HEK293 (cell line): ENCODE data around the gene MOSPD3.

ENCODE experiments used
- CTCF ChIA-PET: fragments of 350-600 bp; formaldehyde crosslinking; extraction: SDS; loops from one replicate; lab custom pipeline; 2021; ENCODE audit warnings: antibody characterized with exemption; lab: Yijun Ruan, JAX
- POLR2A ChIA-PET: fragments of 300-600 bp; formaldehyde crosslinking; extraction: SDS; loops from one replicate; lab custom pipeline; 2020; ENCODE audit warnings: antibody characterized with exemption, inconsistent platforms; lab: Yijun Ruan, JAX
- H3K27ac ChIP-seq: fragments of 200-500 bp; sonication (Bioruptor generic); 2 replicates; pipeline ENCODE4 v1.5.1; 2014; ENCODE audit warnings: low read depth, low read length, control low read depth, inconsistent platforms; ENCODE audit errors: extremely low read depth
- H3K36me3 ChIP-seq, 2 experiments: fragments of 200-500 bp in 1 of 2; sonication (Bioruptor generic) in 1 of 2; 1 replicate in 1 of 2; 2 replicates in 1 of 2; pipeline ENCODE4 v1.5.1; 2014 to 2017; ENCODE audit warnings: inconsistent platforms in 2 of 2, low read length in 2 of 2; ENCODE audit not compliant: control insufficient read depth in 2 of 2, insufficient read depth in 1 of 2
- H3K4me1 ChIP-seq: fragments of 200-500 bp; sonication (Bioruptor generic); 2 replicates; pipeline ENCODE4 v1.5.1; 2014; ENCODE audit warnings: mild to moderate bottlenecking, low read length, inconsistent platforms; ENCODE audit not compliant: control insufficient read depth, insufficient read depth
- H3K4me3 ChIP-seq: 2 replicates; pipeline ENCODE4 v1.5.1; 2011; ENCODE audit warnings: low read depth, mild to moderate bottlenecking, control low read depth, low read length, moderate library complexity
- H3K9me3 ChIP-seq: fragments of 200-500 bp; sonication (Bioruptor generic); 2 replicates; pipeline ENCODE4 v1.5.1; 2014; ENCODE audit warnings: low read depth, low read length, inconsistent platforms; ENCODE audit not compliant: control insufficient read depth, insufficient read depth
- GLIS2 ChIP-seq: fragments of 450-650 bp; formaldehyde crosslinking; IDR thresholded peaks from 2 replicates; pipeline ENCODE4 v1.5.1; 2016; ENCODE audit warnings: missing biosample characterization, missing genetic modification characterization
- PRDM1 ChIP-seq: fragments of 450-650 bp; formaldehyde crosslinking; IDR thresholded peaks from 2 replicates; pipeline ENCODE4; 2016; ENCODE audit warnings: missing biosample characterization, missing genetic modification characterization
- SETDB1 ChIP-seq: IDR thresholded peaks from one replicate; pipeline ENCODE4 v1.6.1; 2017; ENCODE audit warnings: mild to moderate bottlenecking, low read length, moderate library complexity, mixed read lengths; ENCODE audit not compliant: insufficient read length
- ZNF302 ChIP-seq: fragments of 450-650 bp; formaldehyde crosslinking; IDR thresholded peaks from 2 replicates; pipeline ENCODE4 v1.5.1; 2016; ENCODE audit warnings: missing biosample characterization, missing genetic modification characterization, low read depth
- ZNF341 ChIP-seq: fragments of 450-650 bp; formaldehyde crosslinking; IDR thresholded peaks from 2 replicates; pipeline ENCODE4; 2016; ENCODE audit warnings: low read depth, missing biosample characterization, missing genetic modification characterization
- ZNF48 ChIP-seq: fragments of 450-650 bp; formaldehyde crosslinking; IDR thresholded peaks from 2 replicates; pipeline ENCODE4 v1.5.1; 2016; ENCODE audit warnings: missing biosample characterization, missing genetic modification characterization
- ZNF600 ChIP-seq: fragments of 450-650 bp; formaldehyde crosslinking; IDR thresholded peaks from 2 replicates; pipeline ENCODE4 v1.5.1; 2016; ENCODE audit warnings: missing biosample characterization, missing genetic modification characterization
- ZNF785 ChIP-seq: fragments of 450-650 bp; formaldehyde crosslinking; IDR thresholded peaks from 2 replicates; pipeline ENCODE4 v1.5.1; 2016; ENCODE audit warnings: missing biosample characterization, missing genetic modification characterization
- TF ChIP-seq, protein P1 (sequence below): fragments of 450-650 bp; formaldehyde crosslinking; IDR thresholded peaks from 2 replicates; pipeline ENCODE4 v1.5.1; 2016; ENCODE audit warnings: missing biosample characterization, missing genetic modification characterization, low read depth
- TF ChIP-seq, protein P2 (sequence below): fragments of 450-650 bp; formaldehyde crosslinking; IDR thresholded peaks from 2 replicates; pipeline ENCODE4 v1.5.1; 2016; ENCODE audit warnings: missing biosample characterization, missing genetic modification characterization
- TF ChIP-seq, protein P3 (sequence below): fragments of 450-650 bp; formaldehyde crosslinking; IDR thresholded peaks from 2 replicates; pipeline ENCODE4 v1.5.1; 2016; ENCODE audit warnings: missing biosample characterization, missing genetic modification characterization

MOSPD3 gene

DNA sequence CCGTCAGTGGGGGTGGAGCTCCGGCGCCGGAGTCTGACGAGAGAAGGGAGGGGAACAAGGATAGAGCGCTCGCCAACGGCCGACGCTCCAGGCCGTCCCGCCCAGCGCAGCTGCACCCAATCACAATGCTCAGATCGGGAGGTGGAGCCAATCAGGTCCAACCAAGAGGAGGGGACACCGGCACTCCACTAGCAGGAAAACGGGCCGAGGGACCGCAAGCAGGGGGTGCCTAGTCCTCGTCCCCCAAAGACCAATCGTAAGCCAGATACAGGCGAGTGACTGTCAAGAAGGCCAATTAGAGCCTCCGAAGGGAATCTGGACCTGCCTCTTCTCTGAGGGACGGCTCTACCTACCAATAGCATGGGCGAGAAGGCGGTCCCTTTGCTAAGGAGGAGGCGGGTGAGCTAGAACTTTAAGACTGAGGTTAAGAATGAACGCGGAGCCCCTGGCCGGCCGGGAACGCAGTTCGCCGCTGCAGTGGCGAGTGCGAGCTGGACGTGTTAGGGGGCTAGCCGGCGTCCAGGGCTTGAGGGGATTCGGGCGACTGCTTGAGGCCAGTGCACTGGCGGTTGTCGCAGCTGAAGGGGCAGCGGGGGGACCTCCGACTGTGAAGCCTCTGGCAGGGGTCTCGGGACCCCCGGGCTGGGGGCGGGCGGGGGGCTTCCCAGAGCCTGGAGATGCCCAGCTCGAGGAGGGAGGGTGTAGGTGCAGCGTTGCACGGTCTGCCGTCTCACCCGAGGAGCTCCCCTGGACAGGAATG lies 25.9 kb upstream of the MOSPD3 start, which contains the start of gene FBXO24 (continued):
- TF ChIP-seq ZNF302 (tag by site-specific recombination) (no peak), ZNF341 (tag by site-specific recombination) (peak; percentile 67; the same call in 1 of the 2 replicates), ZNF785 (tag by site-specific recombination) (no peak), SETDB1 (no peak)
- TF ChIP-seq, protein P1, sequence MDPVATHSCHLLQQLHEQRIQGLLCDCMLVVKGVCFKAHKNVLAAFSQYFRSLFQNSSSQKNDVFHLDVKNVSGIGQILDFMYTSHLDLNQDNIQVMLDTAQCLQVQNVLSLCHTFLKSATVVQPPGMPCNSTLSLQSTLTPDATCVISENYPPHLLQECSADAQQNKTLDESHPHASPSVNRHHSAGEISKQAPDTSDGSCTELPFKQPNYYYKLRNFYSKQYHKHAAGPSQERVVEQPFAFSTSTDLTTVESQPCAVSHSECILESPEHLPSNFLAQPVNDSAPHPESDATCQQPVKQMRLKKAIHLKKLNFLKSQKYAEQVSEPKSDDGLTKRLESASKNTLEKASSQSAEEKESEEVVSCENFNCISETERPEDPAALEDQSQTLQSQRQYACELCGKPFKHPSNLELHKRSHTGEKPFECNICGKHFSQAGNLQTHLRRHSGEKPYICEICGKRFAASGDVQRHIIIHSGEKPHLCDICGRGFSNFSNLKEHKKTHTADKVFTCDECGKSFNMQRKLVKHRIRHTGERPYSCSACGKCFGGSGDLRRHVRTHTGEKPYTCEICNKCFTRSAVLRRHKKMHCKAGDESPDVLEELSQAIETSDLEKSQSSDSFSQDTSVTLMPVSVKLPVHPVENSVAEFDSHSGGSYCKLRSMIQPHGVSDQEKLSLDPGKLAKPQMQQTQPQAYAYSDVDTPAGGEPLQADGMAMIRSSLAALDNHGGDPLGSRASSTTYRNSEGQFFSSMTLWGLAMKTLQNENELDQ (tag by site-specific recombination) = no peak

DNA sequence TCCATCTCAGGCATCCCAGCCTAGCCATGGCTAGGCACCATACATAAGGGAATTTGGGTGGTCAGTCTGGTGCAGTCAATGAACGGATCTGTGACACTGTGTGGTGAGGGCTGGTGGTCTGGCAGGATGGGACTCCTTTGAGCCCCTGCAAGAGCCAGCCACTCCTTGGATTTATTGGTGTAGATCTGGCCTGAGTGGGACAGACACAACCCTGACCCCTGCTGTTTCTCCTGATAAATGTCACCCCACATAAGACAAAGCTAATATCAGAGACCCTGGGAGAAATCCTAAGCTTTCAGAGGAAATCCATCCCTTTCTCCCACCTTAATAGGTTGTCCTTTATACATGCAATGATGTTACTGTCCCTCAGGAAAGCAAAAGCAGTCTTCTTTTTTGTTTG lies 23.9 kb upstream of the MOSPD3 start:
- Histone ChIP-seq H3K27ac (no peak overlapping the region), H3K36me3 (no peaks in the 10 kb centered on the region), H3K4me3 (no peak overlapping the region), H3K9me3 (no peaks in the 10 kb centered on the region), H3K4me1 (peaks cover 12% of the 10 kb centered on the region)
- CTCF ChIA-PET = interaction anchor here (0.5 to 1.7 kb wide), 11 partner anchors 11 to 166 kb away, joined by 3 to 9 read pairs (median 4); no protein-coding TSS in a partner anchor
- POLR2A ChIA-PET = interaction anchor here (0.6 to 1.5 kb wide), 5 partner anchors 15 to 286 kb away, joined by 3 to 5 read pairs (median 3); partner anchors contain the start of genes MOSPD3, SRRT and ZCWPW1
- TF ChIP-seq ZNF48 (no peak), ZNF600 (tag by site-specific recombination) (no peak), PRDM1 (tag by site-specific recombination) (peak; percentile 28; the same call in 1 of the 2 replicates)
- TF ChIP-seq, protein P2, sequence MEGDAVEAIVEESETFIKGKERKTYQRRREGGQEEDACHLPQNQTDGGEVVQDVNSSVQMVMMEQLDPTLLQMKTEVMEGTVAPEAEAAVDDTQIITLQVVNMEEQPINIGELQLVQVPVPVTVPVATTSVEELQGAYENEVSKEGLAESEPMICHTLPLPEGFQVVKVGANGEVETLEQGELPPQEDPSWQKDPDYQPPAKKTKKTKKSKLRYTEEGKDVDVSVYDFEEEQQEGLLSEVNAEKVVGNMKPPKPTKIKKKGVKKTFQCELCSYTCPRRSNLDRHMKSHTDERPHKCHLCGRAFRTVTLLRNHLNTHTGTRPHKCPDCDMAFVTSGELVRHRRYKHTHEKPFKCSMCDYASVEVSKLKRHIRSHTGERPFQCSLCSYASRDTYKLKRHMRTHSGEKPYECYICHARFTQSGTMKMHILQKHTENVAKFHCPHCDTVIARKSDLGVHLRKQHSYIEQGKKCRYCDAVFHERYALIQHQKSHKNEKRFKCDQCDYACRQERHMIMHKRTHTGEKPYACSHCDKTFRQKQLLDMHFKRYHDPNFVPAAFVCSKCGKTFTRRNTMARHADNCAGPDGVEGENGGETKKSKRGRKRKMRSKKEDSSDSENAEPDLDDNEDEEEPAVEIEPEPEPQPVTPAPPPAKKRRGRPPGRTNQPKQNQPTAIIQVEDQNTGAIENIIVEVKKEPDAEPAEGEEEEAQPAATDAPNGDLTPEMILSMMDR (tag by site-specific recombination) = peak; percentile 27; the same call in 1 of the 2 replicates

DNA sequence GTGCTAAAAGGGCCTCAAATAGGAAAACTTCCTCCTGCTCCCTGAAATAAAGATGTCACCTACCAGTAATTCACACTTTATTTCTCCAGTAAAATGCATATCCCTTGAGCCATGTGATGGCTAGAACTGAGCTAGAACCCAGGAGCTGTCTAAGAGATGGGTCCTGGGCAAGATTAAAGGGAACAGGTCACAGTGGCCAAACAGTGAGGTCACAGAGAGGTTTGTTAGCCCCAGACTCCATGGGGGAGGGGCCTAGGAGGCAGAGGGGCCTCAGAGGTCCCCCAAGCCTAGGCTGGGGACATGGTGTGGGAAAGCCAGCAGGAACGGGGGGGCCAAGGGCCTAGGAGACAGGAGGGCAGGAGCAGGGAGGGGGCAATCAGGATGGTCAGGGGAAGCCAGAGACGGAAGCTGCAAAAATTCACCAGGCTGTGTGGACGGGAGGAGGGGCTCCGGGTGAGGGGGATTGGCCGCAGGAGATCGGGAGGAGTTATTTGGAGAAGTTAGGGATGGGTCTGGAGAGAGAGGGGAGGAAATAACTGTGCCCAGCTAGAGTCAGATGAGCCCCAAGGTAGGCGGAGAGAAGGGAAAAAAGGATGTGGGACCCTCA lies 22.9 kb upstream of the MOSPD3 start:
- POLR2A ChIA-PET = interaction anchor here (0.8 to 1.5 kb wide), 3 partner anchors 14 to 161 kb away, joined by 3 to 5 read pairs (median 4); partner anchors contain the start of genes MOSPD3 and ZCWPW1
- Histone ChIP-seq H3K4me3 (no peak overlapping the region), H3K4me1 (peaks cover 8% of the 10 kb centered on the region)
- TF ChIP-seq, protein P3, sequence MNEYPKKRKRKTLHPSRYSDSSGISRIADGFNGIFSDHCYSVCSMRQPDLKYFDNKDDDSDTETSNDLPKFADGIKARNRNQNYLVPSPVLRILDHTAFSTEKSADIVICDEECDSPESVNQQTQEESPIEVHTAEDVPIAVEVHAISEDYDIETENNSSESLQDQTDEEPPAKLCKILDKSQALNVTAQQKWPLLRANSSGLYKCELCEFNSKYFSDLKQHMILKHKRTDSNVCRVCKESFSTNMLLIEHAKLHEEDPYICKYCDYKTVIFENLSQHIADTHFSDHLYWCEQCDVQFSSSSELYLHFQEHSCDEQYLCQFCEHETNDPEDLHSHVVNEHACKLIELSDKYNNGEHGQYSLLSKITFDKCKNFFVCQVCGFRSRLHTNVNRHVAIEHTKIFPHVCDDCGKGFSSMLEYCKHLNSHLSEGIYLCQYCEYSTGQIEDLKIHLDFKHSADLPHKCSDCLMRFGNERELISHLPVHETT = no peak
- 0 out of 2 replicates have a peak, but pooled peaks have one; percentile 31 for TF ChIP-seq GLIS2 (tag by site-specific recombination)
- TF ChIP-seq, all 188 proteins: peak for 1
- Histone ChIP-seq H3K9me3 (no peaks in the 10 kb centered on the region), H3K36me3 (no peaks in the 10 kb centered on the region), H3K27ac (no peak overlapping the region)
- CTCF ChIA-PET = interaction anchor here (0.9 to 1.7 kb wide), 5 partner anchors 10 to 120 kb away, joined by 4 to 9 read pairs (median 5); no protein-coding TSS in a partner anchor
